H9 (cell line): Measurements from ENCODE around the gene MKNK2. TPM values are rescaled to one million over a fixed set of nuclear protein-coding genes. Genes with fewer than 3 reads are reported as not detected.
"Not testable (repeated sequence)": the region's sequence is repeated elsewhere in the genome, so short reads cannot be mapped to it uniquely, and the experiment has no call there.

Experiments used
- DNase-seq: peaks from one replicate; pipeline ENCODE4 v3.0.0-alpha.2; 2017
- H2AFZ ChIP-seq: one replicate; pipeline ENCODE4 v1.6.1; 2013; ENCODE audit warnings: mild to moderate bottlenecking, low read length, control low read depth, moderate library complexity
- H2AK5ac ChIP-seq: 2 replicates; pipeline ENCODE4 v1.6.1; 2013; ENCODE audit warnings: low read length, control low read depth, mixed read lengths; ENCODE audit not compliant: insufficient read length
- H2BK120ac ChIP-seq: one replicate; pipeline ENCODE4 v1.6.1; 2013; ENCODE audit warnings: low read depth, mild to moderate bottlenecking, low read length, control low read depth, inconsistent platforms; ENCODE audit not compliant: poor library complexity, severe bottlenecking
- H2BK12ac ChIP-seq: 2 replicates; pipeline ENCODE4 v1.6.1; 2013; ENCODE audit warnings: low read length, control low read depth, mixed read lengths, low read depth; ENCODE audit not compliant: insufficient read length
- H2BK15ac ChIP-seq: 2 replicates; pipeline ENCODE4 v1.6.1; 2013; ENCODE audit warnings: low read depth, low read length, control low read depth
- H2BK20ac ChIP-seq: one replicate; pipeline ENCODE4 v1.6.1; 2013; ENCODE audit warnings: low read depth, mild to moderate bottlenecking, low read length, control low read depth, inconsistent platforms; ENCODE audit not compliant: poor library complexity, severe bottlenecking
- H2BK5ac ChIP-seq: 2 replicates; pipeline ENCODE4 v1.6.1; 2013; ENCODE audit warnings: low read length, control low read depth, mixed read lengths; ENCODE audit not compliant: insufficient read length
- H3K14ac ChIP-seq: 2 replicates; pipeline ENCODE4 v1.6.1; 2013; ENCODE audit warnings: low read length, control low read depth; ENCODE audit not compliant: insufficient read depth
- H3K18ac ChIP-seq: 2 replicates; pipeline ENCODE4 v1.6.1; 2013; ENCODE audit warnings: low read depth, mild to moderate bottlenecking, mixed read lengths, low read length, control low read depth; ENCODE audit not compliant: insufficient read length
- H3K23ac ChIP-seq: 2 replicates; pipeline ENCODE4 v1.6.1; 2013; ENCODE audit warnings: low read length, control low read depth, mixed read lengths, low read depth; ENCODE audit not compliant: insufficient read length
- H3K23me2 ChIP-seq: 2 replicates; pipeline ENCODE4 v1.6.1; 2013; ENCODE audit warnings: low read depth, mild to moderate bottlenecking, mixed read lengths, low read length, control low read depth; ENCODE audit not compliant: insufficient read length, poor library complexity, severe bottlenecking
- H3K27ac ChIP-seq: 2 replicates; pipeline ENCODE4 v1.5.1; 2013; ENCODE audit warnings: low read length, control low read depth, mixed read lengths, low read depth; ENCODE audit not compliant: insufficient read length
- H3K27me3 ChIP-seq: 2 replicates; pipeline ENCODE4 v1.6.1; 2013; ENCODE audit warnings: low read length, control low read depth, inconsistent platforms; ENCODE audit not compliant: insufficient read depth
- H3K4ac ChIP-seq: 2 replicates; pipeline ENCODE4 v1.6.1; 2013; ENCODE audit warnings: low read depth, mild to moderate bottlenecking, control low read depth, inconsistent platforms, low read length, moderate library complexity
- H3K4me1 ChIP-seq: 2 replicates; pipeline ENCODE4 v1.6.1; 2013; ENCODE audit warnings: low read length, control low read depth, inconsistent platforms; ENCODE audit not compliant: insufficient read depth
- H3K4me2 ChIP-seq: 2 replicates; pipeline ENCODE4 v1.6.1; 2013; ENCODE audit warnings: low read length, control low read depth, mixed read lengths; ENCODE audit not compliant: insufficient read length, insufficient read depth
- H3K56ac ChIP-seq: 2 replicates; pipeline ENCODE4 v1.6.1; 2013; ENCODE audit warnings: low read depth, mild to moderate bottlenecking, mixed read lengths, low read length, control low read depth; ENCODE audit not compliant: insufficient read length
- H3K79me1 ChIP-seq: 2 replicates; pipeline ENCODE4 v1.6.1; 2013; ENCODE audit warnings: low read depth, mild to moderate bottlenecking, moderate library complexity, low read length, control low read depth, inconsistent platforms; ENCODE audit not compliant: insufficient read depth, poor library complexity, severe bottlenecking
- H3K79me2 ChIP-seq: 2 replicates; pipeline ENCODE4 v1.6.1; 2013; ENCODE audit warnings: low read length, control low read depth, inconsistent platforms; ENCODE audit not compliant: insufficient read depth
- H3K9ac ChIP-seq: 2 replicates; pipeline ENCODE4 v1.6.1; 2013; ENCODE audit warnings: low read length, control low read depth, mixed read lengths; ENCODE audit not compliant: insufficient read length; ENCODE audit errors: extremely low read depth
- H3K9me3 ChIP-seq: one replicate; pipeline ENCODE4 v1.6.1; 2013; ENCODE audit warnings: low read depth, low read length, inconsistent platforms; ENCODE audit not compliant: control insufficient read depth
- H3T11ph ChIP-seq: one replicate; pipeline ENCODE4 v1.6.1; 2013; ENCODE audit warnings: mild to moderate bottlenecking, low read length, control low read depth, inconsistent platforms
- H4K20me1 ChIP-seq: one replicate; pipeline ENCODE4 v1.6.1; 2013; ENCODE audit not compliant: control insufficient read depth, insufficient read length, insufficient read depth
- H4K5ac ChIP-seq: 2 replicates; pipeline ENCODE4 v1.6.1; 2013; ENCODE audit warnings: low read depth, mild to moderate bottlenecking, mixed read lengths, low read length, control low read depth; ENCODE audit not compliant: insufficient read length
- H4K8ac ChIP-seq: replicated peaks from 2 replicates; pipeline ENCODE4 v1.6.1; 2013; ENCODE audit warnings: low read length, control low read depth, mixed read lengths, low read depth; ENCODE audit not compliant: insufficient read length
- H4K91ac ChIP-seq: 2 replicates; pipeline ENCODE4 v1.6.1; 2013; ENCODE audit warnings: low read depth, mild to moderate bottlenecking, moderate library complexity, mixed read lengths, low read length, control low read depth; ENCODE audit not compliant: insufficient read length
- H3K27ac Mint-ChIP-seq, 3 experiments: 2 replicates in 2 of 3; 3 replicates in 1 of 3; pipeline ENCODE4 v1.8.0; 2020 to 2021; ENCODE audit warnings: mixed read lengths in 3 of 3, mild to moderate bottlenecking in 1 of 3, moderate library complexity in 1 of 3
- H3K27me3 Mint-ChIP-seq: 2 replicates; pipeline ENCODE4 v1.8.0; 2021; ENCODE audit warnings: low read depth, mild to moderate bottlenecking, moderate library complexity, mixed read lengths
- H3K36me3 Mint-ChIP-seq, 3 experiments: 2 replicates in 2 of 3; 3 replicates in 1 of 3; pipeline ENCODE4 v1.8.0; 2020 to 2021; ENCODE audit warnings: low read depth in 3 of 3, mixed read lengths in 3 of 3; ENCODE audit not compliant: insufficient read depth in 1 of 3
- H3K4me1 Mint-ChIP-seq, 2 experiments: 2 replicates each; pipeline ENCODE4 v1.8.0; 2020; ENCODE audit warnings: mixed read lengths in 2 of 2
- H3K4me3 Mint-ChIP-seq, 2 experiments: 2 replicates in 1 of 2; 3 replicates in 1 of 2; pipeline ENCODE4 v1.8.0; 2020 to 2021; ENCODE audit warnings: mild to moderate bottlenecking in 2 of 2, mixed read lengths in 2 of 2, moderate library complexity in 1 of 2
- H3K9me3 Mint-ChIP-seq, 2 experiments: 2 replicates in 1 of 2; 3 replicates in 1 of 2; pipeline ENCODE4 v1.8.0; 2020; ENCODE audit warnings: mild to moderate bottlenecking in 2 of 2, mixed read lengths in 2 of 2, moderate library complexity in 1 of 2
- CTCF ChIP-seq: fragments of 200-600 bp; sonication (generic); conservative IDR thresholded peaks from 3 replicates; pipeline ENCODE4 v1.8.0; 2021; ENCODE audit warnings: antibody characterized with exemption, mild to moderate bottlenecking
- WGBS: extraction: QIAGEN DNeasy Blood & Tissue Kit; methylation state at CpG from one replicate; pipeline ENCODE4 v1.1.7; 2013; ENCODE audit warnings: missing lambda C conversion rate, low lambda C conversion rate, mixed read lengths; ENCODE audit not compliant: insufficient read length; ENCODE audit errors: extremely low coverage; 5-methylcytosine and 5-hydroxymethylcytosine counted together
- total RNA-seq: library from RNA; stranded (reverse); gene quantifications from 2 replicates; pipeline ENCODE4 v1.2.1, GENCODE V29; 2021

Gene MKNK2
- total RNA-seq, 1 experiment from 2014 or later: 153 TPM

DNA sequence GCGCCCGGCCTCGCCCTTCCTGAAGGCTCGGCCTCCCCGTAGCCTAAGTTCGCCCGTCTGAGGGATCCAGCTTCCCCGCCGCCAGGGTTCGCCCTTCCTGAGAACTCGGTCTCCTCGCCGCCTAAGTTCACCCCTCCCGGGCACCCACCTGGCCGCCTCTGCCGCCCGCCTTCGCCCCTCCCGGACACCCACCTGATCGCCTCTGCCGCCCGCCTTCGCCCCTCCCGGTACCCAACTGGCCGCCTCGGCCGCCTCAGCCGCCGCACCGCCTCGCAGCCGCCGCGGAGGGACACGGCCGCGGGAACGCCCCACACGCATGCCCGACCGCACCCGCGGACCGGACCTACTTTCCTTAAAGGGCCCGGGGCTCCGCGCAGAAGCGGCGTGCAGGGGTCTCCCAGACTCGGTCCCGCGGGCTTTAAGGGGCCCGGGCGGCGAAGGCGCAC, 45.0 kb upstream of the MKNK2 start, which contains the start of gene MOB3A:
MOB3A (minus strand) TSS at position 293 of the 446 bp plus-strand sequence. CDS start 17,766 bp downstream, outside the sequence.
- Histone ChIP-seq H3K56ac (no peak within 1 kb of the TSS), H3K27me3 (no peaks in the 10 kb centered on the region), H2BK12ac (no peak within 1 kb of the TSS), H3K27ac (no peak within 1 kb of the TSS), H3K79me2 (no peaks in the 10 kb centered on the region), H2BK120ac (no peak within 1 kb of the TSS), H3K23ac (no peak within 1 kb of the TSS), H2BK5ac (no peak within 1 kb of the TSS), H3K79me1 (no peaks in the 10 kb centered on the region), H2AK5ac (no peak within 1 kb of the TSS), H4K91ac (no peak within 1 kb of the TSS), H2BK15ac (no peak within 1 kb of the TSS), H3K4me2 (peak within 1 kb of the TSS; percentile 72), H3K4ac (no peak within 1 kb of the TSS), H4K8ac (no peak within 1 kb of the TSS), H3K9ac (no peak within 1 kb of the TSS), H2AFZ (no peak within 1 kb of the TSS), H4K20me1 (no peaks in the 10 kb centered on the region), H2BK20ac (no peak within 1 kb of the TSS), H3K18ac (peak within 1 kb of the TSS; percentile 50), H3K9me3 (no peaks in the 10 kb centered on the region), H3K14ac (no peak within 1 kb of the TSS), H3K23me2 (no peaks in the 10 kb centered on the region), H3T11ph (no peak within 1 kb of the TSS), H3K4me1 (no peaks in the 10 kb centered on the region), H4K5ac (no peak within 1 kb of the TSS)
- Mint-ChIP-seq H3K4me1 (peaks cover 7 to 9% of the 10 kb centered on the region in 2 experiments), H3K9me3 (no peaks in the 10 kb centered on the region), H3K4me3 (peak within 1 kb of the TSS; percentile 79 to 91), H3K27ac (peak within 1 kb of the TSS; percentile 84 to 97 (median 92); a peak in 5 of 7 replicates), H3K27me3 (no peaks in the 10 kb centered on the region), H3K36me3 (peaks cover 0 to 13% (median 11%) of the 10 kb centered on the region in 3 experiments; a peak in 5 of 7 replicates)
- no peak for DNase-seq
- no CpG with 5 or more reads among the region's 56 CpGs for WGBS
- TF ChIP-seq CTCF: peak; percentile 64; the same call in 2 of the 3 replicates

DNA sequence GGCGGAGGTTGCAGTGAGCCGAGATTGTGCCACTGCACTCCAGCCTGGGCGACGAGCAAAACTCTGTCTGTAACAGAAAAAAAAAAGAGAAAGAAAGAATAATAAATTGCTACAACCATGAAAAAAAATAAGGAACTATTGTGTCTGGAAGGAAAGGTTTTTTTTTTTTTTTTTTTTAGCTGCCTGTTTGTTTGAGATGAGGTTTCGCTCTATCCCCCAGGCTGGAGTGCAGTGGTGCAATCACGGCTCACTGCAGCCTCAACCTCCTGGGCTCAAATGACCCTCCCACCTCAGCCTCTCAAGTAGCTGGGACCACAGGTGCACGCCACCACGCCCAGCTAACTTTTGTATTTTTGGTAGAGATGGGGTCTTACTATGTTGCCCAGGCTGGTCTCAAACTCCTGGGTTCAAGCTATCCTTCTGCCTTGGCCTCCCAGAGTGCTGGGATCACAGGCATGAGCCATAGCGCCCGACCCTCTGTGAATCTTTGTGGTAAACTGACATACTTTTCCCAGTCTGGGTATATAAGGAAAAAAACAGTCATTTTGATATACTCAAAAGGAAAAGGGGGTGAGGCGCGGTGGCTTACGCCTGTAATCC, 41.0 kb upstream of the MKNK2 start:
- H3K4me1 ChIP-seq, H2BK20ac ChIP-seq, H2AFZ ChIP-seq, H3K27ac ChIP-seq, H3K56ac ChIP-seq, H2BK12ac ChIP-seq, H3K27me3 Mint-ChIP-seq, H3K27ac Mint-ChIP-seq, H2BK120ac ChIP-seq, H3K79me2 ChIP-seq, H2AK5ac ChIP-seq, DNase-seq, H3K23ac ChIP-seq, H4K5ac ChIP-seq, H3K23me2 ChIP-seq, H3K9me3 Mint-ChIP-seq, H2BK15ac ChIP-seq, H3K4me3 Mint-ChIP-seq, H3K4ac ChIP-seq, H3K9me3 ChIP-seq, H3K79me1 ChIP-seq, H3K14ac ChIP-seq, H3T11ph ChIP-seq, H3K9ac ChIP-seq, H3K36me3 Mint-ChIP-seq, H3K18ac ChIP-seq, H4K91ac ChIP-seq, H4K8ac ChIP-seq, H3K4me2 ChIP-seq, H4K20me1 ChIP-seq, H3K27me3 ChIP-seq, H2BK5ac ChIP-seq: not testable (repeated sequence)
- H3K4me1 Mint-ChIP-seq: peaks cover 26% of the 10 kb centered on the region in 2 experiments
- no CpG with 5 or more reads among the region's 13 CpGs for WGBS
